Measurements from ENCODE around the gene PAPPA. TPM values are rescaled to one million over a fixed set of nuclear protein-coding genes. Genes with fewer than 3 reads are reported as not detected.

PAPPA gene
- total RNA-seq, 1 donor from 2014 or later, result 0.72 TPM

DNA sequence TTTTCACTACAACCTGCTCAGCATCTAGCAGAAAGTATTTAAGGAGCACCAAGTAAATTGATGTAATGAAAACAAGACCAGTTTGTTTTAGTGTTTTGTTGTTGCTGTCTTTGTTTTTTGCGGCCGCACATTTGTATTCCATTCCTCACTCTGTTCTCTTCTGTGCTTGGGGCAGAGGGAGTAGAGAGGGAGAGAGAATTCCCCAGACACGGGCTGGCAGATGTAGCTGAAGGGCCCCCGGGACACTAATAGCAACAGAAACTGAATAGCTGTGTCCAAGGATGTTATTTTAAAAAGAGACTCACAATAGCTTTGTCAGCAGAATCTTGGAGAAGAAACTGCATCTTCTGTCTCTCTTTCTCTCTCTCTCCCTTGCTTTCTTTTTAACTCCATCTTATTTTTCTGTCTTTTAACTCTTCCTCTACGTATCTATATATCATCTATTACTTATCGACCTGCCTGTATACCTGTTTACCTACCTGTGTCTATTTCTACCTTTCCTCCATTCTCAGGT is 145.3 kb downstream of the PAPPA start:
- Mint-ChIP-seq H3K27ac (ENCODE audit: unreplicated experiment) (no peak overlapping the region), H3K9me3 (peaks cover 3% of the 10 kb centered on the region), H3K27me3 (ENCODE audit: low read depth) (peaks cover 43% of the 10 kb centered on the region), H3K4me1 (peaks cover 19% of the 10 kb centered on the region), H3K4me3 (no peak overlapping the region), H3K36me3 (ENCODE audit: low read depth) (no peaks in the 10 kb centered on the region)
- DNase-seq (ENCODE audit: low read depth, low spot score), result no peak
- TF ChIP-seq, protein P1, sequence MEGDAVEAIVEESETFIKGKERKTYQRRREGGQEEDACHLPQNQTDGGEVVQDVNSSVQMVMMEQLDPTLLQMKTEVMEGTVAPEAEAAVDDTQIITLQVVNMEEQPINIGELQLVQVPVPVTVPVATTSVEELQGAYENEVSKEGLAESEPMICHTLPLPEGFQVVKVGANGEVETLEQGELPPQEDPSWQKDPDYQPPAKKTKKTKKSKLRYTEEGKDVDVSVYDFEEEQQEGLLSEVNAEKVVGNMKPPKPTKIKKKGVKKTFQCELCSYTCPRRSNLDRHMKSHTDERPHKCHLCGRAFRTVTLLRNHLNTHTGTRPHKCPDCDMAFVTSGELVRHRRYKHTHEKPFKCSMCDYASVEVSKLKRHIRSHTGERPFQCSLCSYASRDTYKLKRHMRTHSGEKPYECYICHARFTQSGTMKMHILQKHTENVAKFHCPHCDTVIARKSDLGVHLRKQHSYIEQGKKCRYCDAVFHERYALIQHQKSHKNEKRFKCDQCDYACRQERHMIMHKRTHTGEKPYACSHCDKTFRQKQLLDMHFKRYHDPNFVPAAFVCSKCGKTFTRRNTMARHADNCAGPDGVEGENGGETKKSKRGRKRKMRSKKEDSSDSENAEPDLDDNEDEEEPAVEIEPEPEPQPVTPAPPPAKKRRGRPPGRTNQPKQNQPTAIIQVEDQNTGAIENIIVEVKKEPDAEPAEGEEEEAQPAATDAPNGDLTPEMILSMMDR (conservative IDR thresholded peaks at IDR 0.05), result no peak

DNA sequence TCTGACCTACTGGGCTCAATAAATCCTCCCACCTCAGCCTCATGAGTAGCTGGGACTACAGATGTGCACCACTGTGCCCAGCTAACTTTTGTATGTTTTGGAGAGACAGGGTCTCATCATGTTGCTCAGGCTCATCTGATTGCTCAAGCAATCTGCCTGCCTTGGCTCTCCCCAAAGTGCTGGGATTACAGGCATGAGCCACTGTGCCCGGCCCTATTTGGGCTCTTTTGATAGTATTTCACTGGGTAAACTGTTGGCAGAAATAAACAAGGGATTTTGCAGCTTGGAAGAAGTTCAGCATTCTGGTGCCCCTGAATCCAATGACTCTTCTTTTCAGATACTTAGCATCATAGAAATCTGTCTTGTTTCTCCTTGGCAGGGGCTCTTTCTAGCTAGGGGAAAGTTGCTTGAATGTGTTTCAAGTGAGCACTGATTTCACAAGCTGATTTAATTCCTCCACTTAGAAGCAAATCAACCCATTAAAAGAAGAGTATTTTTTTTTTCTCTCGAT is 146.8 kb downstream of the PAPPA start:
- Mint-ChIP-seq H3K4me3 (no peak overlapping the region), H3K27ac (ENCODE audit: unreplicated experiment) (peak overlapping the region; percentile 44), H3K9me3 (peaks cover 3% of the 10 kb centered on the region), H3K36me3 (ENCODE audit: low read depth) (no peaks in the 10 kb centered on the region), H3K4me1 (peaks cover 34% of the 10 kb centered on the region), H3K27me3 (ENCODE audit: low read depth) (peaks cover 54% of the 10 kb centered on the region)
- no peak for DNase-seq (ENCODE audit: low read depth, low spot score)
- TF ChIP-seq, protein P1 (conservative IDR thresholded peaks at IDR 0.05), result no peak

DNA sequence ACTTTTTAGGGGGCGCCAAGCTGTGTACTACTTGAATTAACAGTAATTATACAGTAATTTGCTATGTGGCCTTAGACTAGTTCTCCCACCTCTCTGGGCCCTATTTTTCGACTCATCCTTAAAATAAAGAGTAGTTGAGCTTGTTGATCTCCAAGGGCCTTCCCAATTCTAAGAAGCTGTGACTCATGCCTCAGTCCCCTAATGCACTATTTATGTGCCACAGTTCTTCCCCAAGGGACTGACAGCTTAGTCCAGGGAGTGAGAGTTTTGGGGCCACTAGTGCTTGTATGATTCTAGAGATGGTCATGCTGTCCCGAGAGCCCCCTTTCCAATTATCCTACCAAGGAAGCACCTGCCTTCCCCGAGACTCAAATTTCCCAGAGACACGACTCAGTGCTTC is 149.7 kb downstream of the PAPPA start:
- Mint-ChIP-seq H3K4me1 (peaks cover 34% of the 10 kb centered on the region), H3K36me3 (ENCODE audit: low read depth) (no peaks in the 10 kb centered on the region), H3K27ac (ENCODE audit: unreplicated experiment) (no peak overlapping the region), H3K4me3 (no peak overlapping the region), H3K9me3 (no peaks in the 10 kb centered on the region), H3K27me3 (ENCODE audit: low read depth) (peaks cover 53% of the 10 kb centered on the region)
- no peak for DNase-seq (ENCODE audit: low read depth, low spot score)
- TF ChIP-seq, protein P1 (conservative IDR thresholded peaks at IDR 0.05), result no peak

GRCh38 chr9:116303886-116304538 is 150.4 kb downstream of the PAPPA start:
- peaks cover 28% of the 10 kb centered on the region for H3K4me1 Mint-ChIP-seq
- H3K9me3 Mint-ChIP-seq, result no peaks in the 10 kb centered on the region
- no peak for DNase-seq (ENCODE audit: low read depth, low spot score)
- TF ChIP-seq, protein P1 (conservative IDR thresholded peaks at IDR 0.05), result no peak
- peaks cover 51% of the 10 kb centered on the region for H3K27me3 Mint-ChIP-seq (ENCODE audit: low read depth)
- H3K27ac Mint-ChIP-seq (ENCODE audit: unreplicated experiment), result no peak overlapping the region
- no peak overlapping the region for H3K4me3 Mint-ChIP-seq
- H3K36me3 Mint-ChIP-seq (ENCODE audit: low read depth), result no peaks in the 10 kb centered on the region

GRCh38 chr9:116304761-116305160 is 151.2 kb downstream of the PAPPA start:
- no peak overlapping the region for H3K27ac Mint-ChIP-seq (ENCODE audit: unreplicated experiment)

More at GRCh38 chr9:116304761-116305160, 151.2 kb downstream of the PAPPA start:
- H3K9me3 Mint-ChIP-seq, result no peaks in the 10 kb centered on the region
- H3K4me1 Mint-ChIP-seq, result peaks cover 23% of the 10 kb centered on the region
- H3K36me3 Mint-ChIP-seq (ENCODE audit: low read depth), result no peaks in the 10 kb centered on the region
- TF ChIP-seq, protein P1 (conservative IDR thresholded peaks at IDR 0.05), result no peak
- H3K27me3 Mint-ChIP-seq (ENCODE audit: low read depth), result peaks cover 50% of the 10 kb centered on the region
- no peak overlapping the region for H3K4me3 Mint-ChIP-seq
- no peak for DNase-seq (ENCODE audit: low read depth, low spot score)

Data from neural crest cell (in vitro differentiated cells).